Astrocyte (in vitro differentiated cells and primary cell): ENCODE data around the gene DCTN5. TPM values are rescaled to one million over a fixed set of nuclear protein-coding genes. Genes with fewer than 3 reads are reported as not detected.

ENCODE experiments used
- DNase-seq: peaks from one replicate; pipeline ENCODE4 v3.0.0-alpha.2; 2010; ENCODE audit warnings: low read depth
- FAIRE-seq: peaks from 2 replicates; lab custom pipeline; 2011; peaks lifted over from hg19 to GRCh38; lab: Jason Lieb, UNC
- H2AFZ ChIP-seq: 2 replicates; pipeline ENCODE4 v1.6.0; 2012; ENCODE audit warnings: low read depth, low read length, inconsistent platforms
- H3K27ac ChIP-seq: 2 replicates; pipeline ENCODE4 v1.5.1; 2011; ENCODE audit warnings: low read depth, low read length, inconsistent platforms
- H3K27me3 ChIP-seq: 2 replicates; pipeline ENCODE4 v1.6.0; 2011; ENCODE audit warnings: low read length, inconsistent platforms; ENCODE audit not compliant: insufficient read depth
- H3K36me3 ChIP-seq: 2 replicates; pipeline ENCODE4 v1.5.1; 2011; ENCODE audit warnings: low read length, inconsistent platforms; ENCODE audit not compliant: insufficient read depth
- H3K4me1 ChIP-seq: 2 replicates; pipeline ENCODE4 v1.5.1; 2011; ENCODE audit warnings: low read length, inconsistent platforms; ENCODE audit not compliant: insufficient read depth
- H3K4me2 ChIP-seq: 2 replicates; pipeline ENCODE4 v1.6.0; 2012; ENCODE audit warnings: low read length, inconsistent platforms
- H3K4me3 ChIP-seq: 2 replicates; pipeline ENCODE4 v1.5.1; 2011; ENCODE audit warnings: low read depth, mild to moderate bottlenecking, low read length, inconsistent platforms; ENCODE audit not compliant: insufficient read depth
- H3K79me2 ChIP-seq: 2 replicates; pipeline ENCODE4 v1.6.0; 2012; ENCODE audit warnings: mild to moderate bottlenecking, low read length, inconsistent platforms; ENCODE audit not compliant: insufficient read depth
- H3K9ac ChIP-seq: 2 replicates; pipeline ENCODE4 v1.6.0; 2012; ENCODE audit warnings: mild to moderate bottlenecking, low read length, inconsistent platforms
- H3K9me3 ChIP-seq: 2 replicates; pipeline ENCODE4 v1.5.1; 2012; ENCODE audit warnings: low read depth, mild to moderate bottlenecking, low read length, inconsistent platforms; ENCODE audit not compliant: insufficient read depth
- H4K20me1 ChIP-seq: 2 replicates; pipeline ENCODE4 v1.6.0; 2012; ENCODE audit warnings: low read length, inconsistent platforms; ENCODE audit not compliant: insufficient read depth
- H3K27ac Mint-ChIP-seq: one replicate; pipeline ENCODE4 v1.8.0; 2021; ENCODE audit warnings: mild to moderate bottlenecking, mixed read lengths; ENCODE audit not compliant: unreplicated experiment
- H3K27me3 Mint-ChIP-seq: one replicate; pipeline ENCODE4 v1.8.0; 2021; ENCODE audit warnings: low read depth, mixed read lengths; ENCODE audit not compliant: unreplicated experiment
- H3K36me3 Mint-ChIP-seq: one replicate; pipeline ENCODE4 v1.8.0; 2021; ENCODE audit warnings: low read depth, mixed read lengths; ENCODE audit not compliant: unreplicated experiment
- H3K4me1 Mint-ChIP-seq: one replicate; pipeline ENCODE4 v1.8.0; 2021; ENCODE audit warnings: low read depth, mixed read lengths; ENCODE audit not compliant: unreplicated experiment
- H3K4me3 Mint-ChIP-seq: one replicate; pipeline ENCODE4 v1.8.0; 2021; ENCODE audit warnings: mild to moderate bottlenecking, moderate library complexity, mixed read lengths; ENCODE audit not compliant: unreplicated experiment
- H3K9me3 Mint-ChIP-seq: one replicate; pipeline ENCODE4 v1.8.0; 2021; ENCODE audit warnings: mild to moderate bottlenecking, mixed read lengths; ENCODE audit not compliant: unreplicated experiment
- CTCF ChIP-seq: IDR thresholded peaks from 2 replicates; pipeline ENCODE4 v1.5.1; 2011; ENCODE audit warnings: low read depth, mild to moderate bottlenecking, inconsistent platforms, low read length, moderate library complexity; ENCODE audit not compliant: insufficient read depth
- EZH2 ChIP-seq: IDR thresholded peaks from 2 replicates; pipeline ENCODE4 v1.6.1; 2012; ENCODE audit warnings: mild to moderate bottlenecking, low read length, inconsistent platforms; ENCODE audit not compliant: insufficient read depth
- total RNA-seq: library from RNA; stranded (reverse); gene quantifications from 2 replicates; pipeline ENCODE4 v1.2.1, GENCODE V29; 2021

Gene DCTN5
- total RNA-seq, 1 donor from 2014 or later: 117 TPM

DNA sequence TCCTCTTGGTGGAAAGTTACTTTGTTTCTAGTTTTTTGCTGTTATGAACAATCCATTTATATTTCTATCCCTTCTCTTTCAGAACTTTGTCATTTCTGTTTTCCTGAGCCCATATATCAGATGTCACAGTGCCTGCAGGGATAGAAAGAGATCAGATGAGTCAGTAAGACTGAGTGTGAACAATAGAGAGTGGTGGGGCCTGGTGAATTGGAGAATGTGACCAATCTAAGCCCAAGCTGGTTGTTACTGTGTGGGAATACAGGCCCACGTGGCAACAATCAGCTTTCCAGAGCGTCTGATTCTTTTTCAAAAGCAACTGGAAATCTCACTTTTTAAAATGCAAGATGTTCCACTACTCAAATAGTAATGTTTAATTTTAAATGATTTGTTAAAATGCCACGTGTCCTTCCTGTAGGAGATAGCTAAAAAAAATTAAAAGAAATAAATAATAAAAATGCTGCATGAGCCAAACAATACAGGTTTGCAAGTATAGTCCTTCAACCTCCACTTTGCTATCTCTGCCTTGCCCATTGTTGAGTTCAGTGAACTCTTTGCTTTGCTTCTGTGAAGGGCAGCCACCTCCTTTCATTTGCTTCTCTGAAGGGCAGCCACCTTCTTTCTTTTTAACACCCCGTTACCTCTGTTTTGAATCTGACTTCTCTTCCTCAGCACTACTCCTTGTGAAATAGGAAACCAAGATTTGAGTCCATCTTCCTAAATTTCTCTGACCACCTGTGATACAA lies 9.6 kb downstream of the DCTN5 start:
- Histone ChIP-seq H2AFZ (no peak overlapping the region), H3K27ac (no peak overlapping the region), H3K9me3 (no peaks in the 10 kb centered on the region), H3K4me3 (no peak overlapping the region), H3K4me2 (no peak overlapping the region), H3K79me2 (peaks cover 97% of the 10 kb centered on the region), H3K27me3 (no peaks in the 10 kb centered on the region), H3K9ac (no peak overlapping the region), H3K4me1 (no peaks in the 10 kb centered on the region), H3K36me3 (peaks cover 20% of the 10 kb centered on the region), H4K20me1 (peaks cover 67% of the 10 kb centered on the region)
- Mint-ChIP-seq H3K27ac (peak overlapping the region; percentile 23), H3K27me3 (no peaks in the 10 kb centered on the region), H3K4me1 (peaks cover 9% of the 10 kb centered on the region), H3K9me3 (no peaks in the 10 kb centered on the region), H3K4me3 (no peak overlapping the region), H3K36me3 (peaks cover 20% of the 10 kb centered on the region)
- no peak for FAIRE-seq
- TF ChIP-seq EZH2 (no peak), CTCF (no peak)
- peak; percentile 35 for DNase-seq

- FAIRE-seq (no peak), DNase-seq (no peak)
- H3K27ac ChIP-seq: no peak overlapping the region
- H3K4me2 ChIP-seq: no peak overlapping the region
- no peaks in the 10 kb centered on the region for H3K27me3 ChIP-seq
- no peak overlapping the region for H3K9ac ChIP-seq
- H3K4me3 Mint-ChIP-seq: no peak overlapping the region
- H3K36me3 Mint-ChIP-seq: peaks cover 13% of the 10 kb centered on the region
- H3K4me1 ChIP-seq: no peaks in the 10 kb centered on the region
- H3K4me1 Mint-ChIP-seq: peaks cover 9% of the 10 kb centered on the region
- H3K79me2 ChIP-seq: peaks cover 95% of the 10 kb centered on the region
- peaks cover 17% of the 10 kb centered on the region for H3K36me3 ChIP-seq
- H4K20me1 ChIP-seq: peaks cover 63% of the 10 kb centered on the region
- H3K4me3 ChIP-seq: no peak overlapping the region
- H3K9me3 ChIP-seq: no peaks in the 10 kb centered on the region
- H2AFZ ChIP-seq: no peak overlapping the region
- TF ChIP-seq EZH2 (no peak), CTCF (no peak)
- no peak overlapping the region for H3K27ac Mint-ChIP-seq
- H3K9me3 Mint-ChIP-seq: no peaks in the 10 kb centered on the region
- no peaks in the 10 kb centered on the region for H3K27me3 Mint-ChIP-seq
Observed at GRCh38 chr16:23651943-23652468, 10.7 kb downstream of the DCTN5 start.

GRCh38 chr16:23663918-23664317 lies 22.7 kb downstream of the DCTN5 start:
- no peak for FAIRE-seq

More at GRCh38 chr16:23663918-23664317, 22.7 kb downstream of the DCTN5 start:
- H3K27me3 ChIP-seq: no peaks in the 10 kb centered on the region
- TF ChIP-seq CTCF (no peak), EZH2 (no peak)
- H2AFZ ChIP-seq: no peak overlapping the region
- no peak overlapping the region for H3K4me3 Mint-ChIP-seq
- H3K27ac ChIP-seq: no peak overlapping the region
- DNase-seq: no peak
- H3K27me3 Mint-ChIP-seq: no peaks in the 10 kb centered on the region
- H3K9me3 Mint-ChIP-seq: no peaks in the 10 kb centered on the region
- H4K20me1 ChIP-seq: peaks cover 32% of the 10 kb centered on the region
- no peak overlapping the region for H3K27ac Mint-ChIP-seq
- H3K9me3 ChIP-seq: no peaks in the 10 kb centered on the region
- H3K4me1 Mint-ChIP-seq: no peaks in the 10 kb centered on the region
- H3K9ac ChIP-seq: no peak overlapping the region
- peaks cover 81% of the 10 kb centered on the region for H3K36me3 ChIP-seq
- H3K36me3 Mint-ChIP-seq: peaks cover 21% of the 10 kb centered on the region
- no peak overlapping the region for H3K4me2 ChIP-seq
- no peak overlapping the region for H3K4me3 ChIP-seq
- no peaks in the 10 kb centered on the region for H3K4me1 ChIP-seq
- peaks cover 21% of the 10 kb centered on the region for H3K79me2 ChIP-seq
